ENCODE data around the gene NRF1.

DNA sequence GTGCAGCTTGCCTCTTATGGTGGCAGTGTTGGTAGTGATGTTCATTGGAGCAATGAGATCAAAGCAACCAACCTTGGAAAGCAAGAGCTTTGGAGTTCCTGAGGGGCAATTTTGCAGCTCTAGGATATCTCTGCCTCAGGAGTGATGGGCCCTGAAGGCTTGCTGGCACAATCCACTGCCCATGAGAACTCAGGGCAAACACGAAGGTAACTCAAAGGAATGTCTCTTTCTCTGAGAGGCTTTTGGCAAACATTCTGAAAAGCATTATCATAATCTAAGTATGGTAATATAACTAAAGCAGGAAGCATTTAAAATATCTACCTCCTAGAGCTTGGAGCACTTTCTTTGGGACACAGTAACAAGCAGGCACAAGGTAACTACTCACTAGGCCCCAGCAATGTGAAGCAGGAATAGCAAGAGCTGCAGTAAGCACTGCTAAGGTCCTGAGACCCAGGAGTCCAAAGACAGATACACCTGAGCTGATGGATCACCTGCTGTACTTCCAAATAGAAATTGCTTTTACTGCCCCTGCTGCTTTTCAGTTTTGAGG lies 103.1 kb downstream of the NRF1 start:
- TF ChIP-seq TCF12 (IDR thresholded peaks at IDR 0.05; ENCODE audit: low read depth) (no peak), CREB1 (IDR thresholded peaks at IDR 0.05; ENCODE audit: low read depth) (no peak), TAF1 (IDR thresholded peaks at IDR 0.05; ENCODE audit: low read depth) (no peak), RAD21 (IDR thresholded peaks at IDR 0.05; ENCODE audit: low read depth) (no peak), MAX (IDR thresholded peaks at IDR 0.05) (no peak), EGR1 (IDR thresholded peaks at IDR 0.05) (no peak), YY1 (IDR thresholded peaks at IDR 0.05; ENCODE audit: low read depth) (no peak), EP300 (IDR thresholded peaks at IDR 0.05; ENCODE audit: borderline replicate concordance) (no peak), FOXM1 (IDR thresholded peaks at IDR 0.05; ENCODE audit: borderline replicate concordance, low read depth) (no peak), REST (IDR thresholded peaks at IDR 0.05; ENCODE audit: low read depth) (no peak), NFIC (IDR thresholded peaks at IDR 0.05) (no peak), CEBPB (IDR thresholded peaks at IDR 0.05) (no peak)

Data from Ishikawa (cell line).